ENCODE measurements around the gene CXCL1. TPM values are rescaled to one million over a fixed set of nuclear protein-coding genes. Genes with fewer than 3 reads are reported as not detected.

Gene CXCL1
- total RNA-seq, 4 donors from 2014 or later: 1.5 to 1.8 TPM; not detected in 2

GRCh38 chr4:73853246-73853704 is 15.9 kb upstream of the CXCL1 start, which contains the start of gene PF4V1:
PF4V1 (plus strand) TSS chr4:73853296; CDS start chr4:73853363, 67 bp downstream.
- TF ChIP-seq CTCF (IDR thresholded peaks at IDR 0.05; ENCODE audit: low read depth): no peak

- TF ChIP-seq CTCF (IDR thresholded peaks at IDR 0.05; ENCODE audit: low read depth): no peak
Observed at GRCh38 chr4:73853718-73854473, 15.3 kb upstream of the CXCL1 start.

- TF ChIP-seq CTCF (IDR thresholded peaks at IDR 0.05; ENCODE audit: low read depth): no peak
Observed at GRCh38 chr4:73855406-73855805, 13.8 kb upstream of the CXCL1 start.

- TF ChIP-seq CTCF (IDR thresholded peaks at IDR 0.05; ENCODE audit: low read depth): no peak
Observed at GRCh38 chr4:73856518-73856917, 12.7 kb upstream of the CXCL1 start.

GRCh38 chr4:73859614-73860088 is 9.5 kb upstream of the CXCL1 start:
- no peak for TF ChIP-seq CTCF (IDR thresholded peaks at IDR 0.05; ENCODE audit: low read depth)

- TF ChIP-seq CTCF (IDR thresholded peaks at IDR 0.05; ENCODE audit: low read depth): no peak
Observed at GRCh38 chr4:73860181-73860580, 9.0 kb upstream of the CXCL1 start.

- no peak for TF ChIP-seq CTCF (IDR thresholded peaks at IDR 0.05; ENCODE audit: low read depth)
Observed at GRCh38 chr4:73860917-73861316, 8.3 kb upstream of the CXCL1 start.
